Hepatocyte (in vitro differentiated cells): ENCODE data around the gene INO80B.

Experiments
- CTCF ChIP-seq: fragments of 200-600 bp; sonication (generic); IDR thresholded peaks from 2 replicates; pipeline ENCODE4 v1.5.1; 2016; ENCODE audit warnings: antibody characterized with exemption, mild to moderate bottlenecking; ENCODE audit not compliant: poor library complexity
- EZH2 ChIP-seq: fragments of 200-600 bp; sonication (generic); IDR thresholded peaks from 2 replicates; pipeline ENCODE4 v1.6.1; 2016; ENCODE audit warnings: antibody characterized with exemption, mild to moderate bottlenecking, borderline replicate concordance

- no peak for TF ChIP-seq CTCF
- no peak for TF ChIP-seq EZH2
Observed at GRCh38 chr2:74413001-74413698, 41.7 kb upstream of the INO80B start.
